VCaP (cell line): ENCODE data around the gene ACOX3.

Experiments
- H3K27ac ChIP-seq: fragments of 450-650 bp; 2 replicates; pipeline ENCODE4 v1.5.1; 2017
- TF ChIP-seq, protein P1 (sequence below): fragments of 450-650 bp; conservative IDR thresholded peaks from 2 replicates; pipeline ENCODE4 v1.5.1; 2017; ENCODE audit warnings: mild to moderate bottlenecking, moderate library complexity

Gene ACOX3

DNA sequence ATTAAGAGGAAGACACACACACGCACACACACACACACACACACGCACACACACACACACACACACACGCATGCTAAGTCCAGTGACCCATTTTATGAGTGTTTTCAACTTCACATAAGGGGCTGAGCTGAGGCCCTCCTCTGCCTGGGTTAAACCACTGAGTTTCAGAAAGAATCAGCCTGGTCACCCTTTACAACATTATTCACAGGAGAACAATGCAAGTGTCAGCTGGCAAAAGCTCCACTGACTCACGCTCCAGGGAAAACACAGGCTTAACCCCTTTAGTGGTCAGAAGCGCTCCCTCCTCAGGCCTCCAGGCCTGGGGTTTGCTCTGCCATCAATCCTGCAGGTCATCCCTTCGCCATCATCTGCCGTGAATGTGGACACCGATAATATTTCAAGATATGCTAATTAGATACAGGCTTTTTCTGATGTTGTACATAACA lies 46.9 kb downstream of the ACOX3 start:
- no peak overlapping the region for H3K27ac ChIP-seq
- TF ChIP-seq, protein P1, sequence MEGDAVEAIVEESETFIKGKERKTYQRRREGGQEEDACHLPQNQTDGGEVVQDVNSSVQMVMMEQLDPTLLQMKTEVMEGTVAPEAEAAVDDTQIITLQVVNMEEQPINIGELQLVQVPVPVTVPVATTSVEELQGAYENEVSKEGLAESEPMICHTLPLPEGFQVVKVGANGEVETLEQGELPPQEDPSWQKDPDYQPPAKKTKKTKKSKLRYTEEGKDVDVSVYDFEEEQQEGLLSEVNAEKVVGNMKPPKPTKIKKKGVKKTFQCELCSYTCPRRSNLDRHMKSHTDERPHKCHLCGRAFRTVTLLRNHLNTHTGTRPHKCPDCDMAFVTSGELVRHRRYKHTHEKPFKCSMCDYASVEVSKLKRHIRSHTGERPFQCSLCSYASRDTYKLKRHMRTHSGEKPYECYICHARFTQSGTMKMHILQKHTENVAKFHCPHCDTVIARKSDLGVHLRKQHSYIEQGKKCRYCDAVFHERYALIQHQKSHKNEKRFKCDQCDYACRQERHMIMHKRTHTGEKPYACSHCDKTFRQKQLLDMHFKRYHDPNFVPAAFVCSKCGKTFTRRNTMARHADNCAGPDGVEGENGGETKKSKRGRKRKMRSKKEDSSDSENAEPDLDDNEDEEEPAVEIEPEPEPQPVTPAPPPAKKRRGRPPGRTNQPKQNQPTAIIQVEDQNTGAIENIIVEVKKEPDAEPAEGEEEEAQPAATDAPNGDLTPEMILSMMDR: no peak

DNA sequence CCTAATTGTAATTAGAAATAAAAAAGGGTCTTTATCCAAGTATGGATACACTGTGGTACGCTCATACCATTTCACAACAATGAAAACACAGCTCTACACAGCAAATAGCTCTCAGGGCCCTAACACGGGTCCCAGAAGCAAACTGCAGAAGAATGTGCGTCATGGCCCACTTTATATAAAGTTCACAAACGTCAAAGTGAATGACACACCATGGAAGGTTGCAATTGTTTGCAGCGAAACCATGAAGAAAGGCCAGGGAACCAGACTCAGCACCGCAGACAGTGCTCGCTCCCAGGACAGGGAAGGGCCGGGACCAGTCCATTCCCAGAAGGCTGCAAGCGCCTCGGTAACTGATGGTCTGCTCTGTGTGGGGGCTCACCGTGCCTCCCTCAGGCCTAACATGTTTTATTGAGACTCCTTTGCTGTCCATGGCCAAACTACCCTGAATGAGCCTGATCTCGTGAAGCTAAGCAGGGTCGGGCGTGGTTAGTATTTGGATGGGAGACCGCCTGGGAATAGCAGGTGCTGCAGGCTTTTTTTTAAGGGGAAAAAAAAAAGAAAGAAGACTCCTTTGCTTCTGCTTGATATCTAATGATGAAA lies 47.8 kb downstream of the ACOX3 start:
- H3K27ac ChIP-seq: peak overlapping the region; percentile 41; the same call in 1 of the 2 replicates

GRCh38 chr4:8391972-8392371 lies 48.6 kb downstream of the ACOX3 start:
- peak overlapping the region; percentile 41 for H3K27ac ChIP-seq
- TF ChIP-seq, protein P1: no peak

More for the DNA sequence above, 47.8 kb downstream of the ACOX3 start:
- TF ChIP-seq, protein P1: no peak

DNA sequence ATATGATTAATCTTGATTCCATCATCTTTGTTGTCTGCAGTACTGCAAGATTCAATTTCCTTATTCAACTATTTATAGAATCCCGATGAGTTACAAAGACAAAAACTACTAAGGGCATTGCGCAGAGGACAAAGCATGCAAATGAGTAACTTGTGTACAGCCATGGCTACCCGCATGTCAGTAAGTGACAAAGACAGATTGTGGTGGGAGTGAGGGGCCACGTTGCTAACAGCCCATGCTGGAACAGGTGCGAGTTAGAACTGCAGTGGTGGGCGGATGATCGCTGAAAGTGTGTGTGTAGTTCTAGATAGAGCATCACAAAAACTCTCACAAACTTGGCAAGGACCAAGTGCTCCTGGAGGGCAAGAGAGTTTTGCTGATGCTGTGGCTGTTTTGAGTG lies 49.5 kb downstream of the ACOX3 start:
- peak overlapping the region; percentile 41; the same call in 1 of the 2 replicates for H3K27ac ChIP-seq
- TF ChIP-seq, protein P1: no peak

GRCh38 chr4:8390577-8390976 lies 49.9 kb downstream of the ACOX3 start:
- TF ChIP-seq, protein P1: no peak
- H3K27ac ChIP-seq: no peak overlapping the region

- no peak overlapping the region for H3K27ac ChIP-seq
- TF ChIP-seq, protein P1: no peak
Observed at GRCh38 chr4:8388528-8388870, 52.0 kb downstream of the ACOX3 start.

- no peak overlapping the region for H3K27ac ChIP-seq
- TF ChIP-seq, protein P1: no peak
Observed at GRCh38 chr4:8387615-8388527, 52.7 kb downstream of the ACOX3 start.
